Activated CD4-positive, alpha-beta T cell treated with anti-CD3 and anti-CD28 coated beads for 36 hours (primary cell): ENCODE data around the gene MED12L. TPM values are rescaled to one million over a fixed set of nuclear protein-coding genes. Genes with fewer than 3 reads are reported as not detected.

Experiments used
- ATAC-seq: fragments of 200-7000 bp; cut with Tn5 transposase; one replicate; pipeline ENCODE4 v1.10.0; 2021; ENCODE audit warnings: mild to moderate bottlenecking, moderate library complexity
- CTCF ChIA-PET: fragments of 350-600 bp; sonication (Branson Sonifier 250); formaldehyde crosslinking; loops from one replicate; lab custom pipeline; 2021; ENCODE audit warnings: antibody characterized with exemption; lab: Charles Lee
- POLR2A ChIA-PET: fragments of 350-600 bp; sonication (Branson Sonifier 250); formaldehyde crosslinking; loops from one replicate; lab custom pipeline; 2021; ENCODE audit warnings: antibody characterized with exemption, inconsistent platforms; lab: Charles Lee
- DNase-seq: peaks from one replicate; pipeline ENCODE4 v3.0.0-alpha.2; 2020
- H3K27ac Mint-ChIP-seq: one replicate; pipeline ENCODE4 v1.8.0; 2021; ENCODE audit warnings: mixed read lengths
- H3K27me3 Mint-ChIP-seq: one replicate; pipeline ENCODE4 v1.8.0; 2021; ENCODE audit warnings: mixed read lengths
- H3K36me3 Mint-ChIP-seq: one replicate; pipeline ENCODE4 v1.8.0; 2021; ENCODE audit warnings: low read depth, mixed read lengths
- H3K4me1 Mint-ChIP-seq: one replicate; pipeline ENCODE4 v1.8.0; 2021; ENCODE audit warnings: mixed read lengths
- H3K4me3 Mint-ChIP-seq: one replicate; pipeline ENCODE4 v1.8.0; 2021; ENCODE audit warnings: mild to moderate bottlenecking, moderate library complexity, mixed read lengths
- H3K9me3 Mint-ChIP-seq: one replicate; pipeline ENCODE4 v1.8.0; 2021; ENCODE audit warnings: low read depth, mixed read lengths
- intact Hi-C, 2 experiments: fragments of 100-400 bp; cut with DNase I in 1 of 2; cut with micrococcal nuclease in 1 of 2; formaldehyde crosslinking; loops; one replicate each; pipeline versions ENCODE4 v1.14.2 to v1.15.1; 2022 to 2024; cut with DNase I, micrococcal nuclease
- total RNA-seq, 2 experiments: library from RNA; stranded (reverse); gene quantifications; one replicate each; pipeline ENCODE4 v1.2.3, GENCODE V29; 2021

Gene MED12L
- total RNA-seq, 2 experiments from 2014 or later: 2.4 to 3.0 TPM

GRCh38 chr3:151362751-151363174, 277.3 kb downstream of the MED12L start:
- intact Hi-C loops: no loop called here
- no peak overlapping the region for H3K27ac Mint-ChIP-seq
- H3K9me3 Mint-ChIP-seq: no peaks in the 10 kb centered on the region
- no peaks in the 10 kb centered on the region for H3K36me3 Mint-ChIP-seq
- H3K27me3 Mint-ChIP-seq: peaks cover 4% of the 10 kb centered on the region
- ChIA-PET POLR2A (no interaction called here), CTCF (interaction anchor here (0.8 to 1.2 kb wide), 2 partner anchors 213 to 416 kb away, joined by 3 read pairs; no protein-coding TSS in a partner anchor)
- H3K4me1 Mint-ChIP-seq: no peaks in the 10 kb centered on the region
- H3K4me3 Mint-ChIP-seq: no peak overlapping the region
- ATAC-seq: no peak
- DNase-seq: no peak

GRCh38 chr3:151366993-151367392, 281.5 kb downstream of the MED12L start:
- peaks cover 3% of the 10 kb centered on the region for H3K27me3 Mint-ChIP-seq
- no peak overlapping the region for H3K27ac Mint-ChIP-seq
- ChIA-PET CTCF (no interaction called here), POLR2A (no interaction called here)
- DNase-seq (no peak), ATAC-seq (no peak)
- H3K4me1 Mint-ChIP-seq: no peaks in the 10 kb centered on the region
- H3K36me3 Mint-ChIP-seq: no peaks in the 10 kb centered on the region
- H3K4me3 Mint-ChIP-seq: no peak overlapping the region
- intact Hi-C loops: no loop called here
- H3K9me3 Mint-ChIP-seq: no peaks in the 10 kb centered on the region

- intact Hi-C loops: no loop called here
- POLR2A ChIA-PET: no interaction called here
- ATAC-seq: no peak
- no peak overlapping the region for H3K4me3 Mint-ChIP-seq
- H3K9me3 Mint-ChIP-seq: no peaks in the 10 kb centered on the region
- no peak overlapping the region for H3K27ac Mint-ChIP-seq
- no peaks in the 10 kb centered on the region for H3K27me3 Mint-ChIP-seq
- H3K36me3 Mint-ChIP-seq: no peaks in the 10 kb centered on the region
- H3K4me1 Mint-ChIP-seq: no peaks in the 10 kb centered on the region
- CTCF ChIA-PET: interaction anchor here (1.6 kb wide), 1 partner anchor 9 kb away, joined by 7 read pairs; no protein-coding TSS in a partner anchor
- no peak for DNase-seq
Measured at GRCh38 chr3:151367448-151367847, 282.0 kb downstream of the MED12L start.

GRCh38 chr3:151371526-151371925, 286.1 kb downstream of the MED12L start:
- H3K4me1 Mint-ChIP-seq: no peaks in the 10 kb centered on the region
- intact Hi-C loops: no loop called here
- ChIA-PET CTCF (no interaction called here), POLR2A (no interaction called here)
- no peak overlapping the region for H3K4me3 Mint-ChIP-seq
- H3K27ac Mint-ChIP-seq: no peak overlapping the region
- ATAC-seq: no peak
- H3K27me3 Mint-ChIP-seq: no peaks in the 10 kb centered on the region
- no peaks in the 10 kb centered on the region for H3K36me3 Mint-ChIP-seq
- no peaks in the 10 kb centered on the region for H3K9me3 Mint-ChIP-seq
- DNase-seq: no peak

GRCh38 chr3:151372063-151372820, 286.8 kb downstream of the MED12L start:
- Mint-ChIP-seq H3K4me3 (no peak overlapping the region), H3K4me1 (no peaks in the 10 kb centered on the region), H3K36me3 (no peaks in the 10 kb centered on the region), H3K9me3 (no peaks in the 10 kb centered on the region), H3K27ac (no peak overlapping the region), H3K27me3 (no peaks in the 10 kb centered on the region)
- DNase-seq (no peak), ATAC-seq (no peak)
- intact Hi-C loops: no loop called here
- ChIA-PET POLR2A (no interaction called here), CTCF (interaction anchor here (0.9 kb wide), 1 partner anchor 28 kb away, joined by 3 read pairs; no protein-coding TSS in a partner anchor)

GRCh38 chr3:151377768-151378385, 292.4 kb downstream of the MED12L start:
- Mint-ChIP-seq H3K4me1 (no peaks in the 10 kb centered on the region), H3K36me3 (no peaks in the 10 kb centered on the region), H3K4me3 (no peak overlapping the region), H3K27ac (no peak overlapping the region), H3K27me3 (peaks cover 2% of the 10 kb centered on the region), H3K9me3 (no peaks in the 10 kb centered on the region)
- POLR2A ChIA-PET: no interaction called here
- CTCF ChIA-PET: interaction anchor here (1.1 kb wide), 1 partner anchor 50 kb away, joined by 3 read pairs; no protein-coding TSS in a partner anchor
- ATAC-seq (no peak), DNase-seq (no peak)
- intact Hi-C loops: no loop called here

- DNase-seq (peak; percentile 27), ATAC-seq (no peak)
- POLR2A ChIA-PET: no interaction called here
- Mint-ChIP-seq H3K4me3 (no peak overlapping the region), H3K36me3 (no peaks in the 10 kb centered on the region), H3K27ac (no peak overlapping the region), H3K27me3 (peaks cover 2% of the 10 kb centered on the region), H3K4me1 (no peaks in the 10 kb centered on the region), H3K9me3 (no peaks in the 10 kb centered on the region)
- intact Hi-C loops: no loop called here
- CTCF ChIA-PET: interaction anchor here (0.6 to 1.3 kb wide), 4 partner anchors 16 to 283 kb away, joined by 3 read pairs; no protein-coding TSS in a partner anchor
Measured at GRCh38 chr3:151379083-151379734, 293.7 kb downstream of the MED12L start.

GRCh38 chr3:151382671-151383070, 297.2 kb downstream of the MED12L start:
- no peak for DNase-seq
- intact Hi-C loops: no loop called here
- Mint-ChIP-seq H3K27ac (no peak overlapping the region), H3K27me3 (peaks cover 2% of the 10 kb centered on the region), H3K4me1 (peaks cover 3% of the 10 kb centered on the region), H3K4me3 (no peak overlapping the region), H3K36me3 (no peaks in the 10 kb centered on the region), H3K9me3 (no peaks in the 10 kb centered on the region)
- ChIA-PET POLR2A (no interaction called here), CTCF (no interaction called here)
- ATAC-seq: no peak

GRCh38 chr3:151383111-151383510, 297.6 kb downstream of the MED12L start:
- DNase-seq: no peak
- Mint-ChIP-seq H3K36me3 (no peaks in the 10 kb centered on the region), H3K9me3 (no peaks in the 10 kb centered on the region), H3K4me3 (no peak overlapping the region), H3K27me3 (no peaks in the 10 kb centered on the region), H3K27ac (no peak overlapping the region), H3K4me1 (peaks cover 3% of the 10 kb centered on the region)
- ATAC-seq: no peak
- intact Hi-C loops: no loop called here
- ChIA-PET CTCF (no interaction called here), POLR2A (no interaction called here)

GRCh38 chr3:151383956-151384355, 298.5 kb downstream of the MED12L start:
- Mint-ChIP-seq H3K27ac (no peak overlapping the region), H3K4me3 (no peak overlapping the region), H3K27me3 (no peaks in the 10 kb centered on the region), H3K36me3 (no peaks in the 10 kb centered on the region), H3K9me3 (no peaks in the 10 kb centered on the region), H3K4me1 (peaks cover 3% of the 10 kb centered on the region)
- ChIA-PET POLR2A (no interaction called here), CTCF (interaction anchor here (0.8 kb wide), 1 partner anchor 17 kb away, joined by 3 read pairs; no protein-coding TSS in a partner anchor)
- intact Hi-C loops: no loop called here
- DNase-seq (no peak), ATAC-seq (no peak)

- CTCF ChIA-PET: interaction anchor here (0.8 kb wide), 1 partner anchor 16 kb away, joined by 3 read pairs; no protein-coding TSS in a partner anchor
- Mint-ChIP-seq H3K36me3 (no peaks in the 10 kb centered on the region), H3K9me3 (no peaks in the 10 kb centered on the region), H3K27ac (no peak within 1 kb of the TSS), H3K4me1 (peaks cover 3% of the 10 kb centered on the region), H3K4me3 (no peak within 1 kb of the TSS), H3K27me3 (no peaks in the 10 kb centered on the region)
- no peak for ATAC-seq
- intact Hi-C loops: no loop called here
- no peak for DNase-seq
- POLR2A ChIA-PET: no interaction called here
Measured at GRCh38 chr3:151384741-151385174, 299.3 kb downstream of the MED12L start, which contains the start of gene P2RY12. Gene P2RY12 (minus strand): TSS chr3:151384753. CDS start chr3:151338845, 45,908 bp downstream.
